Calu3 (cell line): ENCODE data around the gene IGF2BP1. TPM values are rescaled to one million over a fixed set of nuclear protein-coding genes. Genes with fewer than 3 reads are reported as not detected.
A peak's percentile ranks its signal among the peaks of the same experiment; 100 is the strongest.

ENCODE experiments used
- BruUV-seq: library from RNA; stranded (reverse); fragments of 400-500 nt; replicated peaks from 2 replicates; lab custom pipeline; 2021; lab: Mats Ljungman, UMichigan
- CTCF ChIA-PET: fragments of 300-600 bp; sonication (Branson Sonifier 250); formaldehyde crosslinking; loops from one replicate; lab custom pipeline; 2022; ENCODE audit warnings: antibody characterized with exemption; lab: Charles Lee
- DNase-seq: peaks from one replicate; pipeline ENCODE4 v3.0.0; 2022
- H3K27ac Mint-ChIP-seq: one replicate; pipeline ENCODE4 v1.8.0; 2022; ENCODE audit warnings: mixed read lengths; ENCODE audit not compliant: unreplicated experiment
- H3K27me3 Mint-ChIP-seq: one replicate; pipeline ENCODE4 v1.8.0; 2022; ENCODE audit warnings: mixed read lengths; ENCODE audit not compliant: unreplicated experiment
- H3K36me3 Mint-ChIP-seq: one replicate; pipeline ENCODE4 v1.8.0; 2022; ENCODE audit warnings: mild to moderate bottlenecking, moderate library complexity, mixed read lengths; ENCODE audit not compliant: insufficient read depth, unreplicated experiment
- H3K4me1 Mint-ChIP-seq: one replicate; pipeline ENCODE4 v1.8.0; 2022; ENCODE audit warnings: mild to moderate bottlenecking, low read depth, mixed read lengths; ENCODE audit not compliant: unreplicated experiment
- H3K4me3 Mint-ChIP-seq: one replicate; pipeline ENCODE4 v1.8.0; 2022; ENCODE audit warnings: mild to moderate bottlenecking, low read depth, moderate library complexity, mixed read lengths; ENCODE audit not compliant: unreplicated experiment
- H3K9me3 Mint-ChIP-seq: one replicate; pipeline ENCODE4 v1.8.0; 2022; ENCODE audit warnings: low read depth, mixed read lengths; ENCODE audit not compliant: unreplicated experiment
- CTCF ChIP-seq: fragments of 200-600 bp; IDR thresholded peaks from one replicate; pipeline ENCODE4 v1.8.0; 2022; ENCODE audit warnings: antibody characterized with exemption; ENCODE audit not compliant: unreplicated experiment
- intact Hi-C: fragments of 100-400 bp; cut with micrococcal nuclease; formaldehyde crosslinking; loops from one replicate; pipeline ENCODE4 v1.10.0; 2022; ENCODE audit not compliant: unreplicated experiment
- total RNA-seq: library from RNA; stranded (reverse); gene quantifications from 2 replicates; pipeline ENCODE4 v1.2.3, GENCODE V29; 2022

IGF2BP1 gene
- total RNA-seq, 1 experiment from 2014 or later: 17.6 TPM

- peaks cover 94% of the 10 kb centered on the region for H3K27me3 Mint-ChIP-seq
- no peak for DNase-seq
- no peak overlapping the region for H3K27ac Mint-ChIP-seq
- peaks cover 22% of the 10 kb centered on the region for H3K36me3 Mint-ChIP-seq
- no peak overlapping the region for H3K4me3 Mint-ChIP-seq
- intact Hi-C loops: no loop called here
- no peak for TF ChIP-seq CTCF
- CTCF ChIA-PET: interaction anchor here (1.3 to 1.6 kb wide), 2 partner anchors 22 to 23 kb away, joined by 3 to 6 read pairs; no protein-coding TSS in a partner anchor
- H3K9me3 Mint-ChIP-seq: no peaks in the 10 kb centered on the region
- H3K4me1 Mint-ChIP-seq: peaks cover 8% of the 10 kb centered on the region
- no TSS peak for BruUV-seq
Observed at GRCh38 chr17:48993951-48994350, 3.2 kb upstream of the IGF2BP1 start.

- intact Hi-C loops: no loop called here
- no peaks in the 10 kb centered on the region for H3K9me3 Mint-ChIP-seq
- H3K36me3 Mint-ChIP-seq: peaks cover 22% of the 10 kb centered on the region
- TF ChIP-seq CTCF: no peak
- no peak overlapping the region for H3K4me3 Mint-ChIP-seq
- H3K27ac Mint-ChIP-seq: no peak overlapping the region
- BruUV-seq: no TSS peak
- H3K4me1 Mint-ChIP-seq: peaks cover 8% of the 10 kb centered on the region
- no peak for DNase-seq
- peaks cover 98% of the 10 kb centered on the region for H3K27me3 Mint-ChIP-seq
- CTCF ChIA-PET: interaction anchor here (1.1 to 1.6 kb wide), 3 partner anchors 22 to 116 kb away, joined by 3 to 6 read pairs (median 3); no protein-coding TSS in a partner anchor
Observed at GRCh38 chr17:48994549-48995303, 2.5 kb upstream of the IGF2BP1 start.

GRCh38 chr17:48995304-48995973 lies 1.7 kb upstream of the IGF2BP1 start:
- Mint-ChIP-seq H3K4me1 (peaks cover 8% of the 10 kb centered on the region), H3K27me3 (peaks cover 98% of the 10 kb centered on the region), H3K36me3 (peaks cover 22% of the 10 kb centered on the region), H3K9me3 (no peaks in the 10 kb centered on the region), H3K27ac (no peak overlapping the region), H3K4me3 (no peak overlapping the region)
- CTCF ChIA-PET: interaction anchor here (1.1 to 1.6 kb wide), 2 partner anchors 21 to 116 kb away, joined by 3 to 6 read pairs; no protein-coding TSS in a partner anchor
- TF ChIP-seq CTCF: no peak
- BruUV-seq: no TSS peak
- DNase-seq: no peak
- intact Hi-C loops: no loop called here

GRCh38 chr17:48995974-48996721 lies 1.0 kb upstream of the IGF2BP1 start:
- peak overlapping the region; percentile 78 for H3K4me3 Mint-ChIP-seq
- no TSS peak for BruUV-seq
- CTCF ChIA-PET: interaction anchor here (0.6 kb wide), 1 partner anchor 591 kb away, joined by 4 read pairs; no protein-coding TSS in a partner anchor
- H3K4me1 Mint-ChIP-seq: peaks cover 8% of the 10 kb centered on the region
- peaks cover 98% of the 10 kb centered on the region for H3K27me3 Mint-ChIP-seq
- no peak overlapping the region for H3K27ac Mint-ChIP-seq
- DNase-seq: no peak
- H3K36me3 Mint-ChIP-seq: peaks cover 22% of the 10 kb centered on the region
- H3K9me3 Mint-ChIP-seq: no peaks in the 10 kb centered on the region
- TF ChIP-seq CTCF: no peak
- intact Hi-C loops: no loop called here
